HepG2 (cell line): Measurements from ENCODE around the gene KCNQ1OT1. TPM values are rescaled to one million over a fixed set of nuclear protein-coding genes. Genes with fewer than 3 reads are reported as not detected.

Experiments
- ATAC-seq: fragments of 200-7000 bp; cut with Tn5 transposase; 3 replicates; pipeline ENCODE4 v1.9.1; 2020; ENCODE audit warnings: mild to moderate bottlenecking, moderate library complexity
- BruUV-seq: library from RNA; stranded (reverse); fragments of 400-500 nt; replicated peaks from 2 replicates; lab custom pipeline; 2021; lab: Mats Ljungman, UMichigan
- CTCF ChIA-PET: fragments of 300-600 bp; formaldehyde crosslinking; extraction: SDS; loops from one replicate; lab custom pipeline; 2021; ENCODE audit warnings: low total read pairs, inconsistent platforms, low intra/inter-chr PET ratio; lab: Yijun Ruan, JAX
- POLR2A ChIA-PET: fragments of 350-600 bp; sonication (Branson Sonifier 250); formaldehyde crosslinking; loops from one replicate; lab custom pipeline; 2020; ENCODE audit warnings: antibody characterized with exemption, inconsistent platforms; lab: Yijun Ruan, JAX
- DNase-seq: peaks from one replicate; pipeline ENCODE4 v3.0.0-alpha.2; 2015; ENCODE audit warnings: low spot score
- FAIRE-seq: peaks from 3 replicates; lab custom pipeline; 2011; peaks lifted over from hg19 to GRCh38; lab: Jason Lieb, UNC
- H2AFZ ChIP-seq: one replicate; pipeline ENCODE4 v1.6.1; 2011; ENCODE audit warnings: low read length, inconsistent platforms
- H3K27ac ChIP-seq: fragments of 300-600 bp; 3 replicates; pipeline ENCODE4 v1.8.0; 2011; ENCODE audit warnings: mixed run types, mild to moderate bottlenecking, mixed read lengths, low read length, inconsistent platforms; ENCODE audit not compliant: insufficient read depth; ENCODE audit errors: extremely low read length
- H3K27me3 ChIP-seq, 2 experiments: fragments of 200-600 bp in 1 of 2; 2 replicates in 1 of 2; 3 replicates in 1 of 2; pipeline versions ENCODE4 v1.6.0 to v1.8.0; 2011; ENCODE audit warnings: low read length in 2 of 2, mild to moderate bottlenecking in 2 of 2, moderate library complexity in 2 of 2, inconsistent platforms in 1 of 2; ENCODE audit not compliant: insufficient read depth in 2 of 2, control insufficient read depth in 1 of 2
- H3K36me3 ChIP-seq, 2 experiments: fragments of 200-600 bp in 1 of 2; replicated peaks in 1 of 2; 2 replicates in 1 of 2; 3 replicates in 1 of 2; pipeline versions ENCODE4 v1.5.1 to v1.8.0; 2011; ENCODE audit warnings: low read length in 2 of 2, inconsistent platforms in 1 of 2; ENCODE audit not compliant: insufficient read depth in 2 of 2, control insufficient read depth in 1 of 2
- H3K4me1 ChIP-seq: 2 replicates; pipeline ENCODE4 v1.5.1; 2012; ENCODE audit warnings: low read length, inconsistent platforms; ENCODE audit not compliant: insufficient read depth
- H3K4me2 ChIP-seq: 2 replicates; pipeline ENCODE4 v1.6.0; 2011; ENCODE audit warnings: low read depth, low read length, inconsistent platforms
- H3K4me3 ChIP-seq, 3 experiments: fragments of 200-600 bp in 1 of 3; sonication (generic), shearing (Covaris generic) in 1 of 3; replicated peaks in 1 of 3; 2 replicates each; pipeline ENCODE4 v1.5.1; 2011 to 2016; ENCODE audit warnings: low read length in 3 of 3, inconsistent platforms in 2 of 3, low read depth in 2 of 3, mild to moderate bottlenecking in 2 of 3, control low read depth in 1 of 3, mixed read lengths in 1 of 3; ENCODE audit not compliant: insufficient read depth in 1 of 3
- H3K79me2 ChIP-seq: one replicate; pipeline ENCODE4 v1.6.1; 2011; ENCODE audit warnings: low read length, inconsistent platforms; ENCODE audit not compliant: insufficient read depth
- H3K9ac ChIP-seq: 2 replicates; pipeline ENCODE4 v1.6.0; 2011; ENCODE audit warnings: mild to moderate bottlenecking, low read depth, low read length, inconsistent platforms; ENCODE audit not compliant: insufficient read depth
- H3K9me3 ChIP-seq: 2 replicates; pipeline ENCODE4 v1.5.1; 2012; ENCODE audit warnings: mild to moderate bottlenecking, low read length
- H4K20me1 ChIP-seq: 2 replicates; pipeline ENCODE4 v1.6.0; 2011; ENCODE audit warnings: inconsistent platforms, mild to moderate bottlenecking, low read length, moderate library complexity; ENCODE audit not compliant: insufficient read depth
- CC2D1A ChIP-seq: sonication (generic); formaldehyde crosslinking; IDR thresholded peaks from 2 replicates; pipeline ENCODE4 v1.8.1; 2023; ENCODE audit warnings: mild to moderate bottlenecking, missing genetic modification reagents
- FOXM1 ChIP-seq: sonication (generic); formaldehyde crosslinking; IDR thresholded peaks from 2 replicates; pipeline ENCODE4 v1.5.0; 2020; ENCODE audit warnings: missing genetic modification reagents
- HNRNPUL1 ChIP-seq: fragments of 200-400 bp; formaldehyde crosslinking; IDR thresholded peaks from 2 replicates; pipeline ENCODE4 v1.6.1; 2017; ENCODE audit warnings: low read depth, mild to moderate bottlenecking, low read length, moderate library complexity
- ISL2 ChIP-seq: sonication (generic); formaldehyde crosslinking; IDR thresholded peaks from 2 replicates; pipeline ENCODE4 v1.5.0; 2020; ENCODE audit warnings: missing genetic modification reagents
- JDP2 ChIP-seq: sonication (generic); formaldehyde crosslinking; IDR thresholded peaks from 2 replicates; pipeline ENCODE4 v1.8.1; 2022; ENCODE audit warnings: missing genetic modification reagents, borderline replicate concordance
- KDM1A ChIP-seq: IDR thresholded peaks from 2 replicates; pipeline ENCODE4 v1.6.1; 2016; ENCODE audit warnings: missing compliant biosample characterization
- NFYC ChIP-seq: IDR thresholded peaks from 2 replicates; pipeline ENCODE4 v1.6.1; 2016; ENCODE audit warnings: missing genetic modification reagents, missing compliant biosample characterization
- SP4 ChIP-seq: sonication (generic); formaldehyde crosslinking; IDR thresholded peaks from 2 replicates; pipeline ENCODE4 v1.8.1; 2023; ENCODE audit warnings: mild to moderate bottlenecking, missing genetic modification reagents
- STAT5B ChIP-seq: sonication (generic); formaldehyde crosslinking; IDR thresholded peaks from 2 replicates; pipeline ENCODE4 v1.4.0; 2020; ENCODE audit warnings: missing genetic modification reagents
- TAF15 ChIP-seq: fragments of 200-400 bp; formaldehyde crosslinking; IDR thresholded peaks from one replicate; pipeline ENCODE4 v1.6.1; 2018; ENCODE audit warnings: mild to moderate bottlenecking, low read depth, low read length; ENCODE audit not compliant: poor library complexity, severe bottlenecking
- TFDP1 ChIP-seq: IDR thresholded peaks from 2 replicates; pipeline ENCODE4 v1.6.1; 2016; ENCODE audit warnings: missing compliant biosample characterization, missing genetic modification reagents, borderline replicate concordance
- ZBTB39 ChIP-seq: sonication (generic); formaldehyde crosslinking; IDR thresholded peaks from 2 replicates; pipeline ENCODE4 v1.5.0; 2020; ENCODE audit warnings: missing genetic modification reagents
- ZFP62 ChIP-seq: sonication (generic); formaldehyde crosslinking; IDR thresholded peaks from 2 replicates; pipeline ENCODE4 v1.4.0; 2020; ENCODE audit warnings: missing genetic modification reagents
- ZNF138 ChIP-seq: sonication (generic); formaldehyde crosslinking; IDR thresholded peaks from 2 replicates; pipeline ENCODE4 v1.5.0; 2020; ENCODE audit warnings: mild to moderate bottlenecking, low read depth, missing genetic modification reagents
- ZNF331 ChIP-seq: sonication (generic); formaldehyde crosslinking; IDR thresholded peaks from 2 replicates; pipeline ENCODE4 v1.4.0; 2020; ENCODE audit warnings: missing genetic modification reagents
- ZNF670 ChIP-seq: sonication (generic); formaldehyde crosslinking; IDR thresholded peaks from 2 replicates; pipeline ENCODE4 v1.8.0; 2022; ENCODE audit warnings: mild to moderate bottlenecking, missing genetic modification reagents, borderline replicate concordance
- ZNF7 ChIP-seq: IDR thresholded peaks from 2 replicates; pipeline ENCODE4 v1.6.1; 2016; ENCODE audit warnings: missing biosample characterization, missing genetic modification reagents
- ZNF713 ChIP-seq: sonication (generic); formaldehyde crosslinking; IDR thresholded peaks from 2 replicates; pipeline ENCODE4 v1.4.0; 2020; ENCODE audit warnings: mild to moderate bottlenecking, missing genetic modification reagents
- ZNF720 ChIP-seq: sonication (generic); formaldehyde crosslinking; IDR thresholded peaks from 2 replicates; pipeline ENCODE4 v1.4.0; 2020; ENCODE audit warnings: missing genetic modification reagents
- WGBS: methylation state at CpG from one replicate; pipeline ENCODE4 v1.1.6; 2017; ENCODE audit warnings: low lambda C conversion rate; 5-methylcytosine and 5-hydroxymethylcytosine counted together
- in situ Hi-C: cut with HindIII; loops from 2 replicates; pipeline ENCODE4 v1.10.0; 2017; ENCODE audit warnings: low pct_unique_long_range_greater_than_20kb; ENCODE audit not compliant: extremely low pct_ligation_motif_present
- intact Hi-C: fragments of 100-400 bp; cut with micrococcal nuclease; formaldehyde crosslinking; loops from one replicate; pipeline ENCODE4 v1.10.0; 2022; ENCODE audit not compliant: unreplicated experiment
- polyA plus RNA-seq, 8 experiments: library from polyadenylated mRNA; depleted of rRNA in 3 of 8; stranded (reverse) in 7 of 8; unstranded in 1 of 8; fragments of >200 nt; fragmentation: Illumina TruSeq in 4 of 8; extraction: Trizol in 4 of 8; gene quantifications; 2 replicates each; pipeline versions ENCODE4 v1.2.1 to v1.2.3, GENCODE V29; 2011 to 2016; ENCODE audit warnings: low read depth in 4 of 8, missing spikeins in 1 of 8, mixed read lengths in 1 of 8; ENCODE audit not compliant: insufficient read depth in 1 of 8
- total RNA-seq, 5 experiments: library from RNA; depleted of rRNA; stranded (reverse); fragments of >200 nt; fragmentation: Illumina TruSeq; extraction: Trizol; gene quantifications; 2 replicates each; pipeline ENCODE4 v1.2.3, GENCODE V29; 2016; ENCODE audit warnings: low read depth in 1 of 5
- TF ChIP-seq, protein P1 (sequence below): sonication (generic); formaldehyde crosslinking; IDR thresholded peaks from 2 replicates; pipeline ENCODE4 v1.5.0; 2020; ENCODE audit warnings: missing genetic modification reagents

Gene KCNQ1OT1
- total and polyA plus RNA-seq, 2 of the 13 experiments (the other 11 are each of a cell fraction or from before 2014, with no cell fraction given) = 1.3 to 18.9 TPM

GRCh38 chr11:2578929-2579270 is 120.9 kb downstream of the KCNQ1OT1 start:
- intact Hi-C loops = no loop called here
- H2AFZ ChIP-seq = no peak overlapping the region
- no peaks in the 10 kb centered on the region for H3K36me3 ChIP-seq
- H3K4me2 ChIP-seq = no peak overlapping the region
- no peak overlapping the region for H3K27ac ChIP-seq
- H3K27me3 ChIP-seq = peaks cover 23 to 91% of the 10 kb centered on the region in 2 experiments
- 40% methylated on average over 1 of the region's 7 CpGs for WGBS
- no peaks in the 10 kb centered on the region for H4K20me1 ChIP-seq
- H3K79me2 ChIP-seq = no peaks in the 10 kb centered on the region
- DNase-seq (no peak), FAIRE-seq (no peak), ATAC-seq (no peak)
- ChIA-PET POLR2A (no interaction called here), CTCF (no interaction called here)
- H3K4me1 ChIP-seq = no peaks in the 10 kb centered on the region
- no TSS peak for BruUV-seq
- no peak overlapping the region for H3K9ac ChIP-seq
- H3K9me3 ChIP-seq = no peaks in the 10 kb centered on the region
- TF ChIP-seq ZNF713 (CRISPR knock-in tag) (no peak), TFDP1 (CRISPR knock-in tag) (no peak), ZNF331 (no peak), STAT5B (CRISPR knock-in tag) (no peak), JDP2 (CRISPR knock-in tag) (no peak), ZFP62 (CRISPR knock-in tag) (no peak), ZBTB39 (CRISPR knock-in tag) (no peak), KDM1A (CRISPR knock-in tag) (no peak), HNRNPUL1 (no peak), ISL2 (CRISPR knock-in tag) (no peak), CC2D1A (CRISPR knock-in tag) (no peak), ZNF7 (CRISPR knock-in tag) (no peak), TAF15 (no peak), ZNF670 (CRISPR knock-in tag) (no peak), ZNF720 (CRISPR knock-in tag) (no peak), NFYC (CRISPR knock-in tag) (no peak), FOXM1 (CRISPR knock-in tag) (no peak), SP4 (CRISPR knock-in tag) (no peak), ZNF138 (CRISPR knock-in tag) (no peak)
- TF ChIP-seq, protein P1, sequence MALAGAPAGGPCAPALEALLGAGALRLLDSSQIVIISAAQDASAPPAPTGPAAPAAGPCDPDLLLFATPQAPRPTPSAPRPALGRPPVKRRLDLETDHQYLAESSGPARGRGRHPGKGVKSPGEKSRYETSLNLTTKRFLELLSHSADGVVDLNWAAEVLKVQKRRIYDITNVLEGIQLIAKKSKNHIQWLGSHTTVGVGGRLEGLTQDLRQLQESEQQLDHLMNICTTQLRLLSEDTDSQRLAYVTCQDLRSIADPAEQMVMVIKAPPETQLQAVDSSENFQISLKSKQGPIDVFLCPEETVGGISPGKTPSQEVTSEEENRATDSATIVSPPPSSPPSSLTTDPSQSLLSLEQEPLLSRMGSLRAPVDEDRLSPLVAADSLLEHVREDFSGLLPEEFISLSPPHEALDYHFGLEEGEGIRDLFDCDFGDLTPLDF (CRISPR knock-in tag) = no peak
- H3K4me3 ChIP-seq = no peak overlapping the region
- in situ Hi-C loops = no loop called here
